Colonic mucosa (tissue), 4 donors: ENCODE data around the gene SPNS1. TPM values are rescaled to one million over a fixed set of nuclear protein-coding genes. Genes with fewer than 3 reads are reported as not detected.

ENCODE experiments used
- DNase-seq: peaks from one replicate; pipeline ENCODE4 v3.0.0-alpha.2; 2020
- H3K27ac ChIP-seq: fragments of 200-600 bp; one replicate; pipeline ENCODE4 v1.8.0; 2021
- H3K27me3 ChIP-seq: fragments of 200-600 bp; one replicate; pipeline ENCODE4 v1.8.0; 2021
- H3K36me3 ChIP-seq: fragments of 200-600 bp; one replicate; pipeline ENCODE4 v1.8.0; 2021
- H3K4me1 ChIP-seq: fragments of 200-600 bp; one replicate; pipeline ENCODE4 v1.8.0; 2021; ENCODE audit warnings: mild to moderate bottlenecking
- H3K4me3 ChIP-seq: fragments of 200-600 bp; one replicate; pipeline ENCODE4 v1.8.0; 2021
- H3K9ac ChIP-seq, 2 donors: one replicate each; pipeline ENCODE4 v1.7.0; 2013; ENCODE audit warnings: control low read depth in 2 of 2, low read depth in 2 of 2, low read length in 2 of 2
- H3K9me3 ChIP-seq: fragments of 200-600 bp; one replicate; pipeline ENCODE4 v1.8.0; 2021
- intact Hi-C: fragments of 100-400 bp; cut with DNase I; formaldehyde crosslinking; loops from one replicate; pipeline ENCODE4 v1.14.1; 2022
- total RNA-seq, 2 donors: library from RNA; stranded (reverse); fragmentation: NEBNext Ultra II Directional in 1 of 2; extraction: Animal tissue kit (Norgen Biotek cat#: 25700) in 1 of 2; gene quantifications; one replicate each; pipeline ENCODE4 v1.2.1, GENCODE V29; 2021
- TF ChIP-seq, protein P1 (sequence below): fragments of 200-600 bp; IDR thresholded peaks from one replicate; pipeline ENCODE4 v1.8.0; 2022; ENCODE audit warnings: antibody characterized with exemption, mild to moderate bottlenecking
- donor health status: healthy.
- donor health status: DM: no; HTN: no; CAD: no.
- donor health status: DM: no; HTN: no; CAD: no.

SPNS1 gene
- total RNA-seq, 2 donors from 2014 or later = 30.3 to 56.3 TPM

DNA sequence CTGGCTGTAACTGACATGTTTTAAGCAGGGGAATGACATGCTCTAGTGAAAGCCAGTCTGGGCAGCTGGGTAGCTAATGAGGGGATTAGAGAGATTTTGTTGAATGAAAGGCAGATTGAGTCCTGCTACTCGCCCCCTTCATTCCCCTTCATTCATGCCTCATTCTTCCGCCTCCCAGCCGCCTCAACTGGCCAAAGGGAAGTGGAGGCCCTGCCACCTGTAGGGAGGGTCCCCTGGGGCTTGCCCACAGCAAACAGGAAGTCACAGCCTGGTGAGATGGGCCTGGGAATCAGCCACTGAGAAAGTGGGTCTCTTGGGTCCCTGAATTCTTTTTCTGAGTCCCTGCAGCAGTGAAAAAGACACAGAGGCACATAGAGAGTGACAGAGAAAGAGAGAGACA lies 43.9 kb upstream of the SPNS1 start:
- H3K9ac ChIP-seq = no peak overlapping the region
- no peak for DNase-seq
- H3K27ac ChIP-seq = no peak overlapping the region
- intact Hi-C loops = no loop called here
- no peak overlapping the region for H3K4me3 ChIP-seq
- TF ChIP-seq, protein P1, sequence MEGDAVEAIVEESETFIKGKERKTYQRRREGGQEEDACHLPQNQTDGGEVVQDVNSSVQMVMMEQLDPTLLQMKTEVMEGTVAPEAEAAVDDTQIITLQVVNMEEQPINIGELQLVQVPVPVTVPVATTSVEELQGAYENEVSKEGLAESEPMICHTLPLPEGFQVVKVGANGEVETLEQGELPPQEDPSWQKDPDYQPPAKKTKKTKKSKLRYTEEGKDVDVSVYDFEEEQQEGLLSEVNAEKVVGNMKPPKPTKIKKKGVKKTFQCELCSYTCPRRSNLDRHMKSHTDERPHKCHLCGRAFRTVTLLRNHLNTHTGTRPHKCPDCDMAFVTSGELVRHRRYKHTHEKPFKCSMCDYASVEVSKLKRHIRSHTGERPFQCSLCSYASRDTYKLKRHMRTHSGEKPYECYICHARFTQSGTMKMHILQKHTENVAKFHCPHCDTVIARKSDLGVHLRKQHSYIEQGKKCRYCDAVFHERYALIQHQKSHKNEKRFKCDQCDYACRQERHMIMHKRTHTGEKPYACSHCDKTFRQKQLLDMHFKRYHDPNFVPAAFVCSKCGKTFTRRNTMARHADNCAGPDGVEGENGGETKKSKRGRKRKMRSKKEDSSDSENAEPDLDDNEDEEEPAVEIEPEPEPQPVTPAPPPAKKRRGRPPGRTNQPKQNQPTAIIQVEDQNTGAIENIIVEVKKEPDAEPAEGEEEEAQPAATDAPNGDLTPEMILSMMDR = no peak
- H3K4me1 ChIP-seq = peaks cover under 1% of the 10 kb centered on the region
- H3K9me3 ChIP-seq = no peaks in the 10 kb centered on the region
- no peaks in the 10 kb centered on the region for H3K36me3 ChIP-seq
- no peaks in the 10 kb centered on the region for H3K27me3 ChIP-seq

- no peaks in the 10 kb centered on the region for H3K36me3 ChIP-seq
- H3K4me3 ChIP-seq = no peak within 1 kb of the TSS
- H3K27me3 ChIP-seq = no peaks in the 10 kb centered on the region
- TF ChIP-seq, protein P1 = no peak
- H3K9me3 ChIP-seq = no peaks in the 10 kb centered on the region
- peaks cover 6% of the 10 kb centered on the region for H3K4me1 ChIP-seq
- no peak for DNase-seq
- H3K27ac ChIP-seq = no peak within 1 kb of the TSS
- intact Hi-C loops = no loop called here
- no peak within 1 kb of the TSS for H3K9ac ChIP-seq
Measured at GRCh38 chr16:28931801-28932225, 42.8 kb upstream of the SPNS1 start, which contains the start of gene CD19. Gene CD19 (plus strand): TSS chr16:28931971. CDS start chr16:28932001, 30 bp downstream.

- intact Hi-C loops = no loop called here
- no peaks in the 10 kb centered on the region for H3K9me3 ChIP-seq
- H3K4me3 ChIP-seq = no peak overlapping the region
- no peaks in the 10 kb centered on the region for H3K27me3 ChIP-seq
- peaks cover 6% of the 10 kb centered on the region for H3K4me1 ChIP-seq
- H3K27ac ChIP-seq = no peak overlapping the region
- H3K9ac ChIP-seq = no peak overlapping the region
- DNase-seq = no peak
- TF ChIP-seq, protein P1 = no peak
- H3K36me3 ChIP-seq = no peaks in the 10 kb centered on the region
Measured at GRCh38 chr16:28932339-28933141, 42.0 kb upstream of the SPNS1 start.

- H3K9ac ChIP-seq = no peak overlapping the region
- H3K27me3 ChIP-seq = no peaks in the 10 kb centered on the region
- H3K27ac ChIP-seq = no peak overlapping the region
- no peaks in the 10 kb centered on the region for H3K9me3 ChIP-seq
- DNase-seq = no peak
- TF ChIP-seq, protein P1 = no peak
- no peaks in the 10 kb centered on the region for H3K36me3 ChIP-seq
- intact Hi-C loops = no loop called here
- H3K4me1 ChIP-seq = peaks cover 6% of the 10 kb centered on the region
- no peak overlapping the region for H3K4me3 ChIP-seq
Measured at GRCh38 chr16:28933171-28933570, 41.4 kb upstream of the SPNS1 start.

- no peak for DNase-seq
- no peaks in the 10 kb centered on the region for H3K9me3 ChIP-seq
- H3K9ac ChIP-seq = no peak overlapping the region
- peaks cover 6% of the 10 kb centered on the region for H3K4me1 ChIP-seq
- H3K36me3 ChIP-seq = no peaks in the 10 kb centered on the region
- H3K4me3 ChIP-seq = no peak overlapping the region
- H3K27ac ChIP-seq = no peak overlapping the region
- TF ChIP-seq, protein P1 = no peak
- intact Hi-C loops = no loop called here
- H3K27me3 ChIP-seq = no peaks in the 10 kb centered on the region
Measured at GRCh38 chr16:28935346-28935745, 39.2 kb upstream of the SPNS1 start.
